SU-DHL-6 (cell line): Measurements from ENCODE around the gene AFF3.

Experiments used
- EZH2phosphoT487 ChIP-seq: fragments of 200-600 bp; sonication (generic), shearing (Covaris generic); conservative IDR thresholded peaks from 2 replicates; pipeline ENCODE4 v1.6.1; 2018; ENCODE audit warnings: mild to moderate bottlenecking, antibody characterized with exemption, low read length, moderate library complexity, mixed read lengths
- TF ChIP-seq, protein P1 (sequence below): fragments of 200-600 bp; sonication (generic); IDR thresholded peaks from one replicate; pipeline ENCODE4 v1.5.1; 2017; ENCODE audit warnings: antibody characterized with exemption, mild to moderate bottlenecking, low read length, moderate library complexity; ENCODE audit not compliant: insufficient read depth, poor library complexity, severe bottlenecking

DNA sequence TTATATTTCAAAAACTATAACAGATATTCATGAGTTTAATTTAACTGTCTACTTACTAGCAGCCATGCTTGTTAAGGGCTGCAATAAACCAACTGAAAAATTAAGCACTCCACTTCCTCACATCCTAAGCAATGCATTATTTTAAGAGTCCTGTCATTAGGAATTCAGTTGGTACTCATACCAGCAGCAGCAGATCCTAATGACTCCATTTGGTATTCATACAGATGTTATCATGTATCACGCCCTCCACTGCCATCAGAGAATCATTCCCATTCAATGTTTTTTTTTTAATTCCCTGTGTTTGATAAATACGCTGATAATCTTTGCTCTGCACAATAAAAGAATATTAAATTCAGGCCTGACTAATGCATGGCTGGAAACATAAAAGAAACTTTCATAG, 236.8 kb downstream of the AFF3 start:
- TF ChIP-seq, protein P1, sequence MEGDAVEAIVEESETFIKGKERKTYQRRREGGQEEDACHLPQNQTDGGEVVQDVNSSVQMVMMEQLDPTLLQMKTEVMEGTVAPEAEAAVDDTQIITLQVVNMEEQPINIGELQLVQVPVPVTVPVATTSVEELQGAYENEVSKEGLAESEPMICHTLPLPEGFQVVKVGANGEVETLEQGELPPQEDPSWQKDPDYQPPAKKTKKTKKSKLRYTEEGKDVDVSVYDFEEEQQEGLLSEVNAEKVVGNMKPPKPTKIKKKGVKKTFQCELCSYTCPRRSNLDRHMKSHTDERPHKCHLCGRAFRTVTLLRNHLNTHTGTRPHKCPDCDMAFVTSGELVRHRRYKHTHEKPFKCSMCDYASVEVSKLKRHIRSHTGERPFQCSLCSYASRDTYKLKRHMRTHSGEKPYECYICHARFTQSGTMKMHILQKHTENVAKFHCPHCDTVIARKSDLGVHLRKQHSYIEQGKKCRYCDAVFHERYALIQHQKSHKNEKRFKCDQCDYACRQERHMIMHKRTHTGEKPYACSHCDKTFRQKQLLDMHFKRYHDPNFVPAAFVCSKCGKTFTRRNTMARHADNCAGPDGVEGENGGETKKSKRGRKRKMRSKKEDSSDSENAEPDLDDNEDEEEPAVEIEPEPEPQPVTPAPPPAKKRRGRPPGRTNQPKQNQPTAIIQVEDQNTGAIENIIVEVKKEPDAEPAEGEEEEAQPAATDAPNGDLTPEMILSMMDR, result no peak
- no peak for TF ChIP-seq EZH2phosphoT487
